SK-N-SH treated with all-trans-retinoic acid at 6 μM for 48 hours (cell line): ENCODE results near the gene MNAT1.
"Not testable (repeated sequence)": the region's sequence is repeated elsewhere in the genome, so short reads cannot be mapped to it uniquely, and the experiment has no call there.

Experiments
- ATAC-seq: fragments of 200-7000 bp; cut with Tn5 transposase; 3 replicates; pipeline ENCODE4 v1.9.1; 2020; ENCODE audit warnings: mild to moderate bottlenecking, moderate library complexity
- ARNTL ChIP-seq: fragments of 450-650 bp; formaldehyde crosslinking; IDR thresholded peaks from 2 replicates; pipeline ENCODE4 v1.5.0; 2020; ENCODE audit warnings: low read depth, mild to moderate bottlenecking, moderate library complexity, borderline replicate concordance
- BACH2 ChIP-seq: fragments of 250-450 bp; sonication (Bioruptor Pico); IDR thresholded peaks from 2 replicates; pipeline ENCODE4 v1.9.0; 2021; ENCODE audit warnings: mild to moderate bottlenecking, borderline replicate concordance
- CSDC2 ChIP-seq: fragments of 250-450 bp; sonication (Bioruptor Pico); IDR thresholded peaks from 2 replicates; pipeline ENCODE4 v1.5.0; 2020; ENCODE audit warnings: mild to moderate bottlenecking, moderate library complexity
- ESRRG ChIP-seq: fragments of 250-450 bp; sonication (Bioruptor Pico); IDR thresholded peaks from 2 replicates; pipeline ENCODE4 v1.6.1; 2021; ENCODE audit warnings: mild to moderate bottlenecking
- GLIS3 ChIP-seq: fragments of 250-450 bp; sonication (Bioruptor Pico); IDR thresholded peaks from 2 replicates; pipeline ENCODE4 v1.5.0; 2020; ENCODE audit warnings: mild to moderate bottlenecking, moderate library complexity
- ISL1 ChIP-seq: fragments of 250-450 bp; sonication (Bioruptor Pico); IDR thresholded peaks from 2 replicates; pipeline ENCODE4 v2.1.2; 2022; ENCODE audit warnings: mild to moderate bottlenecking, moderate library complexity
- OSR1 ChIP-seq: fragments of 250-450 bp; sonication (Bioruptor Pico); IDR thresholded peaks from 2 replicates; pipeline ENCODE4 v1.8.0; 2022; ENCODE audit warnings: moderate library complexity, mild to moderate bottlenecking, inconsistent platforms
- PPARA ChIP-seq: fragments of 250-450 bp; sonication (Bioruptor Pico); IDR thresholded peaks from 2 replicates; pipeline ENCODE4 v1.5.0; 2020; ENCODE audit warnings: mild to moderate bottlenecking, borderline replicate concordance
- RARB ChIP-seq: fragments of 250-450 bp; sonication (Bioruptor Pico); IDR thresholded peaks from 2 replicates; pipeline ENCODE4 v1.8.0; 2021; ENCODE audit warnings: mild to moderate bottlenecking, moderate library complexity
- TCF4 ChIP-seq: fragments of 250-450 bp; sonication (Bioruptor Pico); IDR thresholded peaks from 2 replicates; pipeline ENCODE4 v1.8.0; 2021; ENCODE audit warnings: mild to moderate bottlenecking, moderate library complexity, borderline replicate concordance
- TOX ChIP-seq: fragments of 250-450 bp; sonication (Bioruptor Pico); IDR thresholded peaks from 2 replicates; pipeline ENCODE4 v1.8.0; 2021; ENCODE audit warnings: mild to moderate bottlenecking, moderate library complexity, borderline replicate concordance
- ZFP3 ChIP-seq: fragments of 250-450 bp; sonication (Bioruptor Pico); IDR thresholded peaks from 2 replicates; pipeline ENCODE4 v1.5.0; 2020; ENCODE audit warnings: mild to moderate bottlenecking, moderate library complexity
- ZFP30 ChIP-seq: fragments of 450-650 bp; formaldehyde crosslinking; IDR thresholded peaks from 2 replicates; pipeline ENCODE4 v1.5.0; 2022; ENCODE audit warnings: mild to moderate bottlenecking, moderate library complexity
- ZNF565 ChIP-seq: fragments of 450-650 bp; formaldehyde crosslinking; conservative IDR thresholded peaks from 2 replicates; pipeline ENCODE4 v1.5.0; 2020; ENCODE audit warnings: low read depth, mild to moderate bottlenecking, moderate library complexity
- TF ChIP-seq, protein P1 (sequence below): fragments of 250-450 bp; sonication (Bioruptor Pico); IDR thresholded peaks from 2 replicates; pipeline ENCODE4 v1.5.1; 2021; ENCODE audit warnings: mild to moderate bottlenecking, moderate library complexity
- TF ChIP-seq, protein P2 (sequence below): fragments of 250-450 bp; sonication (Bioruptor Pico); IDR thresholded peaks from 2 replicates; pipeline ENCODE4 v1.8.0; 2021; ENCODE audit warnings: low read depth, mild to moderate bottlenecking, moderate library complexity, borderline replicate concordance
- TF ChIP-seq, protein P3 (sequence below): fragments of 250-450 bp; sonication (Bioruptor Pico); IDR thresholded peaks from 2 replicates; pipeline ENCODE4 v1.5.1; 2020; ENCODE audit warnings: low read depth, mild to moderate bottlenecking, moderate library complexity

MNAT1 gene

DNA sequence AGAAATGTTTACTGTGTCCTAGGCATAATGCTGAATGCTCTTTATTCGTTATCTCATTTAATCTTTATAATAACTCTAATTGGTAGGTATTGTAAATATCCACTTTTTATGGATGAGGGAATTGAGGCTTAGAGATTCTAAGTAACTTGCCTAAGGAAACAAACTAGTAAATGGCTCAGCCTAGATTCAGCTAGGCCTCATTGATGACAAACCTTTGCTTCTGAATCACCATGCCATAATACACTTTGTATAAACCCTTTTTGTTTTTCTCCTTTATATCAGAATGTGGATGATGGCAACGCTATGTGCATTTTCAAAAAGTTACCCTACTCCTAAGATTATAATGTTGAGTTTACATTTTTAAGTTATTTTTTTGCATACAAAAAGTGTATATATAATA is 34.0 kb downstream of the MNAT1 start (continued):
- TF ChIP-seq, protein P1, sequence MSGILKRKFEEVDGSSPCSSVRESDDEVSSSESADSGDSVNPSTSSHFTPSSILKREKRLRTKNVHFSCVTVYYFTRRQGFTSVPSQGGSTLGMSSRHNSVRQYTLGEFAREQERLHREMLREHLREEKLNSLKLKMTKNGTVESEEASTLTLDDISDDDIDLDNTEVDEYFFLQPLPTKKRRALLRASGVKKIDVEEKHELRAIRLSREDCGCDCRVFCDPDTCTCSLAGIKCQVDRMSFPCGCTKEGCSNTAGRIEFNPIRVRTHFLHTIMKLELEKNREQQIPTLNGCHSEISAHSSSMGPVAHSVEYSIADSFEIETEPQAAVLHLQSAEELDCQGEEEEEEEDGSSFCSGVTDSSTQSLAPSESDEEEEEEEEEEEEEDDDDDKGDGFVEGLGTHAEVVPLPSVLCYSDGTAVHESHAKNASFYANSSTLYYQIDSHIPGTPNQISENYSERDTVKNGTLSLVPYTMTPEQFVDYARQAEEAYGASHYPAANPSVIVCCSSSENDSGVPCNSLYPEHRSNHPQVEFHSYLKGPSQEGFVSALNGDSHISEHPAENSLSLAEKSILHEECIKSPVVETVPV (CRISPR knock-in tag), result no peak
- TF ChIP-seq GLIS3 (CRISPR knock-in tag), result no peak
- no peak for TF ChIP-seq TCF4
- TF ChIP-seq OSR1 (CRISPR knock-in tag), result no peak
- no peak for TF ChIP-seq ESRRG (CRISPR knock-in tag)
- TF ChIP-seq, protein P2, sequence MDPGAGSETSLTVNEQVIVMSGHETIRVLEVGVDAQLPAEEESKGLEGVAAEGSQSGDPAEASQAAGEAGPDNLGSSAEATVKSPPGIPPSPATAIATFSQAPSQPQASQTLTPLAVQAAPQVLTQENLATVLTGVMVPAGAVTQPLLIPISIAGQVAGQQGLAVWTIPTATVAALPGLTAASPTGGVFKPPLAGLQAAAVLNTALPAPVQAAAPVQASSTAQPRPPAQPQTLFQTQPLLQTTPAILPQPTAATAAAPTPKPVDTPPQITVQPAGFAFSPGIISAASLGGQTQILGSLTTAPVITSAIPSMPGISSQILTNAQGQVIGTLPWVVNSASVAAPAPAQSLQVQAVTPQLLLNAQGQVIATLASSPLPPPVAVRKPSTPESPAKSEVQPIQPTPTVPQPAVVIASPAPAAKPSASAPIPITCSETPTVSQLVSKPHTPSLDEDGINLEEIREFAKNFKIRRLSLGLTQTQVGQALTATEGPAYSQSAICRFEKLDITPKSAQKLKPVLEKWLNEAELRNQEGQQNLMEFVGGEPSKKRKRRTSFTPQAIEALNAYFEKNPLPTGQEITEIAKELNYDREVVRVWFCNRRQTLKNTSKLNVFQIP, result no peak
- no peak for TF ChIP-seq ZFP30 (CRISPR knock-in tag)
- TF ChIP-seq PPARA (CRISPR knock-in tag), result no peak
- no peak for TF ChIP-seq ZNF565 (CRISPR knock-in tag)
- no peak for TF ChIP-seq ZFP3 (CRISPR knock-in tag)

DNA sequence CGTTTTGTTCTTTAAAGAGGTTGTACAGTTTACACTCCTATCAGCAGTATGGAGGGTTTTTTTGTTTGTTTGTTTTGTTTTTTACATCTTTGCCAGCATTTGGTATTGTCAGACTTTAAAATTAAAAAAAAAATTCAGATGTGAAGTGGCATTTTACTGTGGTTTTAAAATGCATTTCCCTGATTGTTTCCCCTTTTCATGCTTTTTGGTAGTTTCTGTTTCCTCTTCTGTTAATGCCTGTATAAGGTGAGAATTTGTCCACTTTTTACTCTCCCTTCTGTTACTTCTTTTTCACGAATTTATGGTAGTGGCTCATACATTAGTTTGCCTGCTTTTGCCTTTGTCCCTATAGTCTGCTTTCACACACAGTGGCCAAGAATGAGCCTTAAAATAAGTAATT is 36.6 kb downstream of the MNAT1 start:
- TF ChIP-seq, protein P3, sequence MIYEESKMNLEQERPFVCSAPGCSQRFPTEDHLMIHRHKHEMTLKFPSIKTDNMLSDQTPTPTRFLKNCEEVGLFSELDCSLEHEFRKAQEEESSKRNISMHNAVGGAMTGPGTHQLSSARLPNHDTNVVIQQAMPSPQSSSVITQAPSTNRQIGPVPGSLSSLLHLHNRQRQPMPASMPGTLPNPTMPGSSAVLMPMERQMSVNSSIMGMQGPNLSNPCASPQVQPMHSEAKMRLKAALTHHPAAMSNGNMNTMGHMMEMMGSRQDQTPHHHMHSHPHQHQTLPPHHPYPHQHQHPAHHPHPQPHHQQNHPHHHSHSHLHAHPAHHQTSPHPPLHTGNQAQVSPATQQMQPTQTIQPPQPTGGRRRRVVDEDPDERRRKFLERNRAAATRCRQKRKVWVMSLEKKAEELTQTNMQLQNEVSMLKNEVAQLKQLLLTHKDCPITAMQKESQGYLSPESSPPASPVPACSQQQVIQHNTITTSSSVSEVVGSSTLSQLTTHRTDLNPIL (CRISPR knock-in tag), result no peak
- TF ChIP-seq ZFP3 (CRISPR knock-in tag), result no peak
- TF ChIP-seq, all 23 proteins: peak for 0
- ATAC-seq, result no peak

DNA sequence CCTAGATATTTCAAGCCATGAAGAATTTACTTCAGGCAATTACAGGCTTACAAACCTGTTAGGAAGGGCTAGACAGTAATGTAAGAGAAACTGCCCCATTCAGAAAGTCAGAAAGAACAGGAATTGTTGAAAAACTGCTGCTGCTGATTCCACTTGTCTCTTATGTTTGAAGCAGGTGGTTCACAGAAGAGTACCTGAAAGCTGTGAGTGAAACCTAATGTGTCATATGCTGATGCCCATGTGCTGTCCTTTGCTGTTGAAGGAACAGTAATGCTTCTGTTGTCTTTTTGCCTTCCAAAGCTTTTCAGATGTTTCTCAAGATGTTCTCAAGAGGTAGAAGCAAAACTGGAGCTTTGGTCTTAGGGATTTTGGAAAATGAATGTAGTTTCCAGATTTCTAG is 39.0 kb downstream of the MNAT1 start:
- no peak for ATAC-seq
- TF ChIP-seq, protein P1 (CRISPR knock-in tag), result no peak
- TF ChIP-seq TOX (no peak), CSDC2 (CRISPR knock-in tag) (no peak), ARNTL (no peak), TCF4 (no peak), RARB (CRISPR knock-in tag) (no peak)

DNA sequence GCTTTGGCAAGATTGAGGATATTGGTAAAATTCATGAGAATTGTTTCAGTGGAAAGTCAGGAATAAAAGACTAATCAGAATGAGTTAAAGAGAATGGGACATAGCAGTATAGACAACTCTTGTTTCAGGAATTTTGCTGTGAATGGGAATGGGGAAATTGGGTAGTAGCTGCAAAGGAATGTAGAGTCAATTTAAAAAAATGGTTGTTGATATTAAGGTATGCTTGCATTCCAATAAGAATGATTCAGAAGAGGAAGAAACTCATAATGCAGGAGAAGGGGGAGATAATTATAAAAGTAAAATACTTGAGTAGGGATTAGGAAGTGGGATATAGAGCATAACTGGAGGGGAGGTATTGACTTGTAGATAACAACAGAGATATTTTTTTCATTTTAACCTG is 40.7 kb downstream of the MNAT1 start:
- TF ChIP-seq TCF4 (no peak), ISL1 (peak; percentile 71)
- peak; percentile 70 for ATAC-seq

DNA sequence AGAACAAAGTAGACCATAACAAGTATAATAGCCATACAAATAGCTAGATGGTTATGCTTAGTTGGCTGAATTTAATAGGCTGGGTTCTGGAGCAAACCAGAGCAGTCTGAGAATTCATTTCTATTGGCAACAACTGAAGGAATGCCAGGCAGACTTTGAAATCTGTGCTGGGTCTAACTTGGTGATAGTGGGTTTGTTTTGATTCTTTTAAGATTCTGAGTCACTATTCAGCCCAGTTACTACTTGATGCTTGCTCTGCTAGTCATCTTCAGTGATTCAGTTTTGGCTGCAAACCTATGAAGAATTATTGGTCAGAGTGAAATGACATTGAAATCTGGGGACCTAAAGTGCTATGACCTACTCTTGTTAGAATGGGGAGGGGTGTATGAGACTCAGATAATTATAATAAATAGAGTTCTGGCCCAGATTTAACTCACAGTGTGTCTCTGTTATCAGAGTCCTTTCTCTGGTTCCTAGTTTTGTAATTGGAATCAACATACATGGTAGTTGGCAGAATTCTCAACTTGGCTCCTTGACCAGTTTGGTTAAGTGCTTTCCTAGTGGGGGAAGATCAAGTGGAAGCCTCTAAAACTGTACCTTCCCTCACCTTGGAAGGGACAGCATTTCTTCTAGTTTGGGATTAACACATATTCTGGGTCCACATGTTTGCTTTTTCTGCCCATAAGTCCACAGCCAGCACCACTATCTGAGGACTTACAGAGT is 43.5 kb downstream of the MNAT1 start:
- peak; percentile 85 for ATAC-seq
- peak; percentile 64 for TF ChIP-seq ISL1
- no peak for TF ChIP-seq BACH2 (CRISPR knock-in tag)
- TF ChIP-seq, all 23 proteins: peak for 1

DNA sequence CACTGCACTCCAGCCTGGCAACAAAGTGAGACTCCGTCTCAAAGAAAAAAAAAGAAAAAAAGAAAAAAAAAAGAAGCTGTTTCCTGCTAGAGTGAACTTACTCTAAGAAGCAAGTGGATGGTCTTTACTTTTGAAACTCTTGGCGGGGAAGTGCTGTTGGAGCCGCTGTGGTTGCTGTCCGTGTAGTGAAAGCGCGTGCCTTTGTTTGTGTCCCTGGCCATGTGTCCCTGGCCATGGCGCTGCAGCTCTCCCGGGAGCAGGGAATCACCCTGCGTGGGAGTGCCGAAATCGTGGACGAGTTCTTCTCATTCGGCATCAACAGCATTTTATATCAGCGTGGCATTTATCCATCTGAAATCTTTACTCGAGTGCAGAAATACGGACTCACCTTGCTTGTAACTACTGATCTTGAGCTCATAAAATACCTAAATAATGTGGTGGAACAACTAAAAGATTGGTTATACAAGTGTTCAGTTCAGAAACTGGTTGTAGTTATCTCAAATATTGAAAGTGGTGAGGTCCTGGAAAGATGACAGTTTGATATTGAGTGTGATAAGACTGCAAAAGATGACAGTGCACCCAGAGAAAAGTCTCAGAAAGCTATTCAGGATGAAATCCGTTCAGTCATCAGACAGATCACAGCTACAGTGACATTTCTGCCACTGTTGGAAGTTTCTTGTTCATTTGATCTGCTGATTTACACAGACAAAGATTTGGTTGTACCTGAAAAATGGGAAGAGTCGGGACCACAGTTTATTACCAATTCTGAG is 45.4 kb downstream of the MNAT1 start:
- not testable (repeated sequence) for ATAC-seq

DNA sequence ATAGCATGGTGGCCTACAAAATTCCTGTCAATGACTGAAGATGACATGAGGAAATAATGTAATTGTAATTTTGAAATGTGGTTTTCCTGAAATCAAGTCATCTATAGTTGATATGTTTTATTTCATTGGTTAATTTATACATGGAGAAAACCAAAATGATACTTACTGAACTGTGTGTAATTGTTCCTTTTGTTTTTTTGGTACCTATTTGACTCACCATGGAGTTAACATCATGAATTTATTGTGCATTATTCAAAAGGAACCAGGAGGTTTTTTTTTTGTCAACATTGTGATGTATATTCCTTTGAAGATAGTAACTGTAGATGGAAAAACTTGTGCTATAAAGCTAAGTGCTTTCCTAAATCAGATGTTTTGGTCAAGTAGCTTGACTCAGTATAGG is 46.0 kb downstream of the MNAT1 start:
- ATAC-seq, result not testable (repeated sequence)
